Endothelial cell of umbilical vein (primary cell): Measurements from ENCODE around the gene TRABD2A. TPM values are rescaled to one million over a fixed set of nuclear protein-coding genes. Genes with fewer than 3 reads are reported as not detected.

ENCODE experiments used
- BruUV-seq: library from RNA; stranded (reverse); fragments of 400-500 nt; replicated peaks from 2 replicates; lab custom pipeline; 2021; lab: Mats Ljungman, UMichigan
- CTCF ChIA-PET: fragments of 300-600, 350-600 bp; sonication (Branson Sonifier 250); formaldehyde crosslinking; loops from one replicate; lab custom pipeline; 2021; ENCODE audit warnings: antibody characterized with exemption, inconsistent platforms; lab: Charles Lee
- POLR2A ChIA-PET: fragments of 300-600, 350-600 bp; sonication (Branson Sonifier 250); formaldehyde crosslinking; loops from one replicate; lab custom pipeline; 2021; ENCODE audit warnings: antibody characterized with exemption, inconsistent platforms; lab: Charles Lee
- DNase-seq: peaks from one replicate; pipeline ENCODE4 v3.0.0-alpha.2; 2011; ENCODE audit warnings: low read depth, low spot score
- FAIRE-seq: peaks from 2 replicates; lab custom pipeline; 2011; peaks lifted over from hg19 to GRCh38; lab: Jason Lieb, UNC
- H2AFZ ChIP-seq: 2 replicates; pipeline ENCODE4 v1.6.0; 2012; ENCODE audit warnings: low read depth, low read length, control low read depth, inconsistent platforms
- H3K27ac ChIP-seq: 2 replicates; pipeline ENCODE4 v1.5.1; 2011; ENCODE audit warnings: low read depth, mild to moderate bottlenecking, control low read depth, low read length, moderate library complexity; ENCODE audit not compliant: insufficient read depth
- H3K27me3 ChIP-seq, 2 experiments: 2 replicates each; pipeline versions ENCODE4 v1.6.0 to v1.6.1; 2011; ENCODE audit warnings: low read length in 2 of 2, mixed read lengths in 1 of 2; ENCODE audit not compliant: control insufficient read depth in 2 of 2, insufficient read depth in 2 of 2
- H3K36me3 ChIP-seq, 2 experiments: 2 replicates in 1 of 2; 3 replicates in 1 of 2; pipeline ENCODE4 v1.5.1; 2011; ENCODE audit warnings: low read length in 2 of 2, mild to moderate bottlenecking in 1 of 2, moderate library complexity in 1 of 2; ENCODE audit not compliant: control insufficient read depth in 2 of 2, insufficient read depth in 2 of 2; ENCODE audit errors: extremely low read depth in 1 of 2
- H3K4me1 ChIP-seq: 3 replicates; pipeline ENCODE4 v1.5.1; 2011; ENCODE audit warnings: mild to moderate bottlenecking, low read length; ENCODE audit not compliant: control insufficient read depth, insufficient read depth; ENCODE audit errors: extremely low read depth
- H3K4me2 ChIP-seq: 2 replicates; pipeline ENCODE4 v1.6.1; 2011; ENCODE audit warnings: low read length, control low read depth, mixed read lengths; ENCODE audit not compliant: insufficient read depth
- H3K4me3 ChIP-seq, 3 experiments: fragments of 200-600 bp in 1 of 3; sonication (generic), shearing (Covaris generic) in 1 of 3; replicated peaks in 1 of 3; 2 replicates each; pipeline ENCODE4 v1.5.1; 2011 to 2016; ENCODE audit warnings: control low read depth in 3 of 3, low read length in 3 of 3, mild to moderate bottlenecking in 2 of 3, inconsistent platforms in 1 of 3, low read depth in 1 of 3, moderate library complexity in 1 of 3; ENCODE audit not compliant: insufficient read depth in 1 of 3
- H3K79me2 ChIP-seq: 2 replicates; pipeline ENCODE4 v1.6.0; 2012; ENCODE audit warnings: low read length, inconsistent platforms; ENCODE audit not compliant: control insufficient read depth, insufficient read depth
- H3K9ac ChIP-seq: replicated peaks from 2 replicates; pipeline ENCODE3; 2011; ENCODE audit warnings: low read length, control low read depth; ENCODE audit not compliant: insufficient read depth; ENCODE audit errors: extremely low read depth
- H3K9me1 ChIP-seq: replicated peaks from 3 replicates; pipeline ENCODE4 v1.6.0; 2011; ENCODE audit warnings: mild to moderate bottlenecking, low read length; ENCODE audit not compliant: control insufficient read depth, insufficient read depth; ENCODE audit errors: extremely low read depth
- H3K9me3 ChIP-seq: replicated peaks from 2 replicates; pipeline ENCODE4 v1.5.1; 2012; ENCODE audit warnings: low read length, inconsistent platforms; ENCODE audit not compliant: control insufficient read depth, insufficient read depth
- H4K20me1 ChIP-seq: replicated peaks from 2 replicates; pipeline ENCODE3; 2011; ENCODE audit warnings: mild to moderate bottlenecking, low read length; ENCODE audit not compliant: control insufficient read depth, insufficient read depth; ENCODE audit errors: extremely low read depth
- CTCF ChIP-seq, 2 donors: IDR thresholded peaks; 1 replicate in 1 of 2; 2 replicates in 1 of 2; pipeline ENCODE4 v1.5.1; 2011; ENCODE audit warnings: low read length in 2 of 2, mild to moderate bottlenecking in 2 of 2, moderate library complexity in 2 of 2, control low read depth in 1 of 2, inconsistent platforms in 1 of 2, low read depth in 1 of 2; ENCODE audit not compliant: insufficient read depth in 1 of 2; ENCODE audit errors: extremely low read depth in 1 of 2
- EZH2 ChIP-seq: IDR thresholded peaks from 2 replicates; pipeline ENCODE4 v1.6.1; 2012; ENCODE audit warnings: borderline replicate concordance, low read depth, mild to moderate bottlenecking, moderate library complexity, low read length, inconsistent platforms; ENCODE audit not compliant: severe bottlenecking
- FOS ChIP-seq: IDR thresholded peaks from 2 replicates; pipeline ENCODE4 v1.6.1; 2011; ENCODE audit warnings: mild to moderate bottlenecking, low read length, moderate library complexity, borderline replicate concordance; ENCODE audit not compliant: insufficient read depth
- GATA2 ChIP-seq: IDR thresholded peaks from 2 replicates; pipeline ENCODE4 v1.7.0; 2011; ENCODE audit warnings: low read depth, mild to moderate bottlenecking, moderate library complexity, mixed read lengths, low read length; ENCODE audit not compliant: insufficient read length, insufficient read depth
- JUN ChIP-seq: IDR thresholded peaks from 2 replicates; pipeline ENCODE4 v1.6.1; 2011; ENCODE audit warnings: borderline replicate concordance, low read depth; ENCODE audit not compliant: insufficient read length, insufficient read depth
- MYC ChIP-seq: IDR thresholded peaks from one replicate; pipeline ENCODE4 v1.6.1; 2011; ENCODE audit warnings: mild to moderate bottlenecking, low read depth, low read length
- POLR2A ChIP-seq: IDR thresholded peaks from 2 replicates; pipeline ENCODE4 v1.6.1; 2012; ENCODE audit warnings: low read depth, mild to moderate bottlenecking, control low read depth, low read length
- POLR2AphosphoS5 ChIP-seq: IDR thresholded peaks from 2 replicates; pipeline ENCODE4 v1.6.1; 2012; ENCODE audit warnings: low read depth, mild to moderate bottlenecking, control low read depth, low read length, moderate library complexity; ENCODE audit not compliant: insufficient read depth
- dilution Hi-C: fragments of 300-500 bp; cut with MboI; formaldehyde crosslinking; loops from one replicate; pipeline ENCODE4 v1.15.0; 2019; ENCODE audit warnings: low sequenced_read_pairs; ENCODE audit not compliant: extremely low pct_ligation_motif_present
- intact Hi-C: fragments of 100-400 bp; cut with micrococcal nuclease; formaldehyde crosslinking; loops from one replicate; pipeline ENCODE4 v1.10.0; 2022
- polyA plus RNA-seq, 4 experiments: library from polyadenylated mRNA; depleted of rRNA in 3 of 4; stranded (reverse) in 3 of 4; unstranded in 1 of 4; fragments of >200 nt; gene quantifications; 2 replicates each; pipeline versions ENCODE4 v1.2.1 to v1.2.3, GENCODE V29; 2011 to 2012; ENCODE audit warnings: missing spikeins in 1 of 4
- total RNA-seq: library from RNA; stranded (reverse); gene quantifications from 2 replicates; pipeline ENCODE4 v1.2.3, GENCODE V29; 2021
- TF ChIP-seq, protein P1 (sequence below): IDR thresholded peaks from 2 replicates; pipeline ENCODE4 v1.6.1; 2011; ENCODE audit not compliant: insufficient read depth, insufficient read length

Gene TRABD2A
- total and polyA plus RNA-seq, 2 donors (not counting 3 experiments of a cell fraction or from before 2014, with no cell fraction given) = 1.0 to 1.8 TPM

GRCh38 chr2:84900971-84901370 is 20.1 kb upstream of the TRABD2A start:
- no TSS peak for BruUV-seq
- H3K27me3 ChIP-seq = no peaks in the 10 kb centered on the region
- peaks cover 15% of the 10 kb centered on the region for H3K4me1 ChIP-seq
- H3K4me2 ChIP-seq = no peak overlapping the region
- no peaks in the 10 kb centered on the region for H3K9me1 ChIP-seq
- H4K20me1 ChIP-seq = no peaks in the 10 kb centered on the region
- FAIRE-seq = no peak
- no peak for TF ChIP-seq GATA2
- TF ChIP-seq, protein P1, sequence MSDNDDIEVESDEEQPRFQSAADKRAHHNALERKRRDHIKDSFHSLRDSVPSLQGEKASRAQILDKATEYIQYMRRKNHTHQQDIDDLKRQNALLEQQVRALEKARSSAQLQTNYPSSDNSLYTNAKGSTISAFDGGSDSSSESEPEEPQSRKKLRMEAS = no peak
- no peak for TF ChIP-seq EZH2
- no peak for TF ChIP-seq JUN
- no peak for TF ChIP-seq MYC
- TF ChIP-seq FOS = no peak
- TF ChIP-seq CTCF (IDR thresholded peaks at IDR 0.05; ENCODE audit: extremely low read depth in 1 of 2, insufficient read depth in 1 of 2, low read depth in 1 of 2, low read length in 2 of 2) = no peak
- no peak for TF ChIP-seq POLR2A
- no peak for TF ChIP-seq POLR2AphosphoS5
- no peak for DNase-seq
- no peak overlapping the region for H2AFZ ChIP-seq
- no peaks in the 10 kb centered on the region for H3K36me3 ChIP-seq
- dilution Hi-C loops (no loop called here), intact Hi-C loops (no loop called here)
- no peak overlapping the region for H3K4me3 ChIP-seq
- no peaks in the 10 kb centered on the region for H3K9me3 ChIP-seq
- ChIA-PET CTCF (interaction anchor here (1.2 kb wide), 1 partner anchor 25 kb away, joined by 3 read pairs; no protein-coding TSS in a partner anchor), POLR2A (no interaction called here)
- H3K9ac ChIP-seq = no peak overlapping the region
- no peak overlapping the region for H3K27ac ChIP-seq
- H3K79me2 ChIP-seq = peaks cover 5% of the 10 kb centered on the region
